GM19351 (cell line): Measurements from ENCODE around the gene TSPEAR.

Experiments used
- ATAC-seq: cut with Tn5 transposase; IDR thresholded peaks from one replicate; pipeline ENCODE4 v1.9.1; 2021; ENCODE audit warnings: mild to moderate bottlenecking, moderate library complexity; ENCODE audit not compliant: unreplicated experiment

TSPEAR gene

DNA sequence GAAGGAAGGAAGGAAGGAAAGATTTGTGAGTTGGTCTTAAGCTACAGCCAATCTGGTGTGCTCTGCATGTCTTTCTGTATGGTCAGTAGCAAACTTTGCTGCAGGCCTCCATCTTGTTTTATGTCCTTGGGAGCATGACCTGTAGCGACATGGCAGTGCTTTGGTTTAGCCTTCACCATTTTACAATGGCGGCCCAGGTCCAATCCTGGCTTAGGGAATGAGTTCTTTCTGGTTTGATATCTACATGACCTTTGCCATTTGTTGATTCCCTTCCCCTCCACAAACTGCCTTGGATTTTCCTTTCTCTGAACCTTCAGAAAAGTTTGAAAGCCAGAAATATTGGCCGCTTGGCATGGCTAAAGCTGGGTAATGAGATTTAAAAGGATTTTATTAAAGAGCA lies 30.5 kb upstream of the TSPEAR start:
- ATAC-seq, result no peak

DNA sequence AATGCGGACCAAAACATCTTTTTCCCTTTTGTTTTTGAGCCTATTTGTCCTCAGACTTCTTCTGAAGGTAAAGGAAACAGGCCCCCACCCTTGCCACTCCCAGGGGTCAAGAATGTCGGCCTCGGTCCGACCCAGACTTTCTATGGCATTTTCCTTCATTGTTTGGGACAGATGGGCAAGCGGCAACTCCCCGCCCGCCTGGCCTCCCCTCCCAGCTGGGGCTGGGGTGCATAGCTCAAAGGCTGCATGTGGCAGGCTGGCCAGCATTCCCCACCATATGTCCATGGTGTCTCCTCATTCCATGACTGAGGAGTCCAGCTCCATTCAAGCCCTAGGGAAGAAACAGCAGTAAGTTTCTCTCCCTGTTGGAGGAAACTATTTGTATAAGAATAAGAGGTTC lies 29.4 kb upstream of the TSPEAR start:
- no peak for ATAC-seq

DNA sequence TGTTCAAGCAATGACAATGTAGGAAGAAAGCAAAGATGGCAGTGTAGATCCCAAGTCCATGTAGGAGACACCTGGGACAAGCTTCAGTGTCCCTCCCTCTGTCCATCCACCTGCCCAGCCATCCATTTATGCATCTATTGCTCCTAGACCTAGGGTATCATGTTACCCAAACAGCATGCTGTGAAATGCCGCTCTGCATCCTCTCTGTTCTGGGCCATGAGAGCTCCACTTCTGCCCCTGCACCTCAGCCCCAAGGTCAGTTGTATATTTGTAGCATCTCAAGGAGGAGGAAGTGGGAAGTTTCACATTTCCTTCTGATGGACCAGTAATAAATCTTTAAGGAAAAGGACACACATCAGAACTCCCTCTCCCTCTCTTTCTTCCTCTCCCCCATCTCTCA lies 27.9 kb upstream of the TSPEAR start:
- no peak for ATAC-seq

DNA sequence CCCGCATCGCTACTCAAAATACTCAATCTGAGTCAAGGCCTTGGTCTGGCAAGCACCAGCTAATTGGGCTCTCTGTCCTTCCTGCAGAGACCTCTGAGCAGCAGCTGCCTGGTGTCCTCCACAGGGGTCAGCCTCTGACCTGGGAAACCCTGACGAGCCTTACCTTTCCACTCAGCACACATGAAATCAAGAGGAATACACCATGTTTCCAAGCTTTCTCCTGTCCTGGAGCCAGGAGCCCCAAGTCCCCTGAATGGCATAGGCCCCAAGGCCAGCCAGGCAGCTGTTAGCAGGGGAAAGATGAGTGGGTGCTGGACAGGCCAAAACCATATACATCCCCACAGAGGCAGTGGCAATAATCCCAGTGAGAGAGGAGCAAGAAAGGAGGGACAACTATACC lies 27.2 kb upstream of the TSPEAR start:
- ATAC-seq, result no peak

DNA sequence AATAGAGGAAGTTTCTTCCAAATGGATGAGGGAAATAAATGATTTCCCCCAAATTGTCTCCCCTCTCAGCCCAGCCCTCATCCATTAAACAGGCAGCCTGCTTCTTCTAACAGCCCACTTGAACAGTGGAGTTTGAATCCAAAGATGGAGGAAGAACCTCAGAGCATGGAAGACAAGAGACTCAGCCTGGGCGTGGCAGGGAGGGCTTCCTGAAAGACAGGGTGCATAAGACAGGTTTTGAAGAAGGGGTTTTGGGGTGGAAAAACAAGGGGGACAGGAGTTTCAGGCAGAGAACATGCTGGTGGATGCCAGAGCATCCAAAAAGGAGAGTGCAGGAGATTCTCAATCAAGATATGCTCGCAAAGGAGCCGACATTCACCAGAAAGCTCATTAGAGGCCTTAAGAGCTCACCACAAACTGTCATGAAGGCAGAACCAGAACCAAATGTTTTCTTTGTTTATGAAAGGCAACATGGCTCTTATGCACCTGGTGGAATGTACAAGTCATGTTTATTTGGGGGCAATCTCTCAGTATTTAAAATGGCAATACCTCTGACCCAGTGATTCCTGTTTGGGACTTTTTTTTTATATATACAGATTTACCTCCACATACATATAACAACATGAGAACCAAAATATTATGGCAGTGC lies 26.5 kb upstream of the TSPEAR start:
- ATAC-seq, result no peak

DNA sequence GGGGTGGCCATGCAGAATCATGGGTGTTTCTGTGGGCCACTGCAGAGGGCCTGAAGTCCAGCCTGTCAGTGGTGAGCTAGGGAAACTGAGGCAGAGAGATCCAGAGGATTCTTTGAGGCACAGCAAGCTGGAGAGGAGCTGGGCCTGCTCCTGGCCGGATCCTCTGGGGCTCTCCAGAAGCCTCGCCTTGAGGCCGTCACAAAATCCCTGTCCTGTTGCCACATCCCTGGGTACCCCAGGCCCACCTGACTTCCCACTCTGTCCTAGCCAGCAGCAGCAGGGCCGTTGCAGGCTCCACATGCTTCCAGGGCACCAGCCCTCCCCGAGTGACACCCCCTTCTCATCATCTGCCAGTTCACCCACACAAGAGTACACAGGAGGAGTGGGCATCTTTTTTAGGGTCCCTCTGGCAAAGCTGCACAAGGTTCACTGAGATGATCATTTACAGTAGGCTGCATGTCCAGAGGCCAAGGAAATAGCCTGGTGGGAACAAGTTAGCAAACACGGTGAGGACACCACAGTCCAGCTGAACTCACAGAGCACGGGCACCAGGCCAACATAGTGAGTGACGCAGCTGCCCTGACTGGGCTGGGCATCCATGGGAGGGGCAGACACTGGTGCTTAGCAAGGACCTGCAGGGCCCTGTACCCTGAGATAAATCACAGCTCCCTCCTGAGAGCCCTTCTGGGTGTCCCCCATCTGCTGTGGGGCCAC lies 25.1 kb upstream of the TSPEAR start:
- no peak for ATAC-seq

DNA sequence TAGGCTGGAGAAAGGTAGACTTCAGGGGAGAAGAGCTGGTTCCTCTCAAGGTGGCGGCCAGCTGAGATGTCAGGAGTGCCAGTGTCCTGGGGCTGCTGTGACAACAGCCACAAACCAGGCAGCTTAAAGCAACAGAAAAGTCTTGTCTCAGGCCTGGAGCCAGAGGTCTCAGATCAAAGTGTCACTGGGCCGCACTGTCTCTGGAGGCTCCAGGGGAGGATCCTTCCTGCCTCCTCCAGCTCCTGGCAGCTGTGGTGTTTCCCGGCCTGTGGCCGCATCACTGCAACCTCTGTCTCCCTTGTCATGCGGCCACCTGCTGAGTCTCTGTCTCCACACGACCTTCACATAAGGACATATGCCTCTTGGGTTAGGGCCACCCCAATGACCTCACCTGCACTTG lies 24.4 kb upstream of the TSPEAR start:
- no peak for ATAC-seq

DNA sequence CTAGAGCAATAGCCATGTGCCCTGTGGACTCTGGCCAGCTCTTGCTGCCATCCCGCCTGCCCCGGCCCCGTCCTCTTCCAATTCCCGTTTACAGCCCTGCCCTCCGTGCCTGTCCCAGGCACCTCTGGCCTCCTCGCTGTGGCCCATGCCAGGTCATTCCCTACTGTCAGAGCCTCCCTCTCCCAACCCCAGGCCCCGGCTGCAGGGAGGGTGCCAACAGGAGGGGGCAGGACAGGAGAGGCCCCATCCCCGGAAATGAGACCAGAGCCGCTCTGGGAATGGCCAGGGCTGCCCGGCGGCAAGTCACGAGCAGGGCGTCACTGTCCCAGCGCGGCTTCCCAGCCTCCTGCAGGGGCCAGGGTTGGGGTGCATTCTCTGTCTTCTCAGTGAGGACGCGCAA lies 23.5 kb upstream of the TSPEAR start:
- ATAC-seq, result no peak

DNA sequence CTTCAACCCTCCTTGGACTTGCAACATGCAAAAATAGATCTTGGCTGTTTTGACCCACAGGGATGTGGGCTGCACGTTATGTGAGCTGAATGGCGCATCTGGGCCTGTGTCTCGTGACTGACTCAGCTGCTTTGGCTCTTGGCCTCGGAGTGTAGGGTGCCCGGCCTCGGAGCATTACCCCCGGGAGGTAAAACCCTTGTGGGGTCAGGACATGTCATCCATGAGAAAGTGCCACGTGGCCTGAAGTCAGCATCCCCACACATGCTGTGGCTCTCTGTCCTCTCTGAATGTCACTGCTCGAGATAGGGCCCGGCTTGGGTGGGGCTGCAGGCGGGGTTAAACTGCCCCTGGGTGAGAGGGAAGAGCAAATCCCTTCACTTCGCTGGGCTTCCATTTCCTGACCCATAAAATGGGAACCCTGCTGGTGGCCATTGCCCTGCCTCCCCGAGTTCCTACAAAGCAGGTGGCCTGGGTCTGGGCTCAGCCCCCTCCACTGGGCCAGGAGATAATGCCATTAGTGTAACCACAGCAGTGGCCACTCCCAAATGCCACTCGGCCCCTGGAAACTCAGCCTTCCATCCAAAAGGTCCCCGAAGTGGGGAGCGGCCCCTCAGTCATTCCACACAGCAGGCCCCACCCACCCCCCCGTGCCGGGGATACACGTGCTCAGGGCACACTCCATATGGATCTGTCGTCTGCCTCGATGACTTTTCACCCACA lies 22.8 kb upstream of the TSPEAR start:
- ATAC-seq, result no peak

DNA sequence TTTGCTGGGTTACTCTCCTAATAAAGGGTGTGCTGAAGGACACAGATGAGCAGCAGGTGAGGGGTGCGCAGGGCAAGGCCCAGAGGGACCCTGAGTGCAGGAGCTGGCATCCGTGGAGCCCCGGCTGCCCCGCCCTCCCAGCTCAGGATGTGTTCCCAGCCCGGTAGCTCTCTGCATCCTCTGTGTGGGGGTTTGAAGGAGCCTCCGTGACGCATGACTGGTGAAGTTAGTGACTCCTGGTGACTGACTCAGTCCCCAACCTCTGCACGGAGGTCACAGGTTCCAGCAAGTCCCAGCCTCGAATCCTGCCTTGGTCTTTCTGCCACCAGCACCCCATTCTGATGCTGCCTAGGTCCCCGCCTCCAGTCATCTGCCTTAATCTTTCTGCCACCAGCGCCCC lies 21.6 kb upstream of the TSPEAR start:
- no peak for ATAC-seq

DNA sequence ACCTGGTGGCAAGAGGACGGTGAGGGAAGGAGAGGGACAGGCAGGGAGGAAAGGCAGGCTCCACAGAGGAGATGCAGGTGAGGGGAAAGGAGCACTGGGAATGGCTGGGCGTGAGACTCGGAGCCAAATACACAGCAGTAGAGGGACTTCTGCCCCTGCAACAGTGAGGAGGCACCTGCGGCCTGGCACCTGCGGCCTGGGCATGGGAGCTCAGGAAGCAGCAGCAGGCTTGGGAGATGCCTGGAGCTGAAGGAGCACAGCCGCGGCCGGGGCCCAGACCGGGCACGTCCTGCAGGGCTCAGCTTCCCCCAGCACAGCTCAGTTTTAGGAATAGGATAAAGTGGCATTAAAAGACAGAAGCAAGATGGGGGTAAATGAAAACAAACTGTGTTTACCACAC lies 20.9 kb upstream of the TSPEAR start:
- ATAC-seq, result no peak

DNA sequence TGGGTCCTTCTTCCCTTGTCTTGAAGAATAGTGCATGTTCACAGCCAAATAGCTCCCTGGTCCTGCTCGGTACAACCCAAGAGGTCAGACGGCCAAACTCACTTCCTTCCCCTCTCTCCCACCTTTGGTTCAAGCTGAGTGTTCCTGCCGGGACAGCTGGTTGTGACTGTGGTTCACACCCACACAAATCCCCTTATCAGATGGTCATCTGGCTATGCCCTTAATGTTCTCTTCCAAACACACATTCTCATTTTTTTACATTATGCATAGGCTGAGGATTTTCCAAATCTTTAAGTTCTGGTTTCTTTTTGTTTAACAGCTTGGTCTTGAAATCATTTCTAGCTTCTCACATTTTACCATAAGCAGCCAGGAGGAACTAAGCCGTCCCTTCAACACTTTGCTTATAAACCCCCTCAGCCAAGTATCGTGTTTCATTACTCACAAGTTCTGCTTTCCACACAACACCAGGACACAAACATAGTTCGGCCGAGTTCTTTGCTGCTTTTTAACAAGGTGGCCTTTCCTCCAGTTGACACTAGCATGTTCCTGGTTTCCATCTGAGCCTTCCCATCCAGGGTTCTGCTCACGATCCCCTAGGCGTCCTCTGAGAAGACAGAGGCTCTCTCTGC lies 19.7 kb upstream of the TSPEAR start:
- ATAC-seq, result no peak

DNA sequence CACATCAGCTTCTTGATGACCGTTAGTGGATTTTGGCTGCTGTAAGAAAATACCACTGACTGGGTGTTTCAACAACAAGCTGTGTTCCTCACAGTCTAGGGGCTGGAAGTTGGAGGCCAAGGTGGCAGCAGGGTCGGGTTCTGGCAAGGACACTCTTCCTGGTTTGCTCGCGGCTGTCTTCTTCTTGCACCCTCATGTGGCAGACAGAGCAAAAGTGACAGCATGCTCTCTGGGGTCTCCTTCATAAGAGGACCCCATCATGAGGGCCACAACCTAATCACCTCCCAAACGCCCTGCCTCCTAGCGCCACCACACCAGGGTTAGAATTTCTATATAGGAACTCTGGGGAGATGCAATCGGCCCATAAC lies 18.6 kb upstream of the TSPEAR start:
- ATAC-seq, result no peak

DNA sequence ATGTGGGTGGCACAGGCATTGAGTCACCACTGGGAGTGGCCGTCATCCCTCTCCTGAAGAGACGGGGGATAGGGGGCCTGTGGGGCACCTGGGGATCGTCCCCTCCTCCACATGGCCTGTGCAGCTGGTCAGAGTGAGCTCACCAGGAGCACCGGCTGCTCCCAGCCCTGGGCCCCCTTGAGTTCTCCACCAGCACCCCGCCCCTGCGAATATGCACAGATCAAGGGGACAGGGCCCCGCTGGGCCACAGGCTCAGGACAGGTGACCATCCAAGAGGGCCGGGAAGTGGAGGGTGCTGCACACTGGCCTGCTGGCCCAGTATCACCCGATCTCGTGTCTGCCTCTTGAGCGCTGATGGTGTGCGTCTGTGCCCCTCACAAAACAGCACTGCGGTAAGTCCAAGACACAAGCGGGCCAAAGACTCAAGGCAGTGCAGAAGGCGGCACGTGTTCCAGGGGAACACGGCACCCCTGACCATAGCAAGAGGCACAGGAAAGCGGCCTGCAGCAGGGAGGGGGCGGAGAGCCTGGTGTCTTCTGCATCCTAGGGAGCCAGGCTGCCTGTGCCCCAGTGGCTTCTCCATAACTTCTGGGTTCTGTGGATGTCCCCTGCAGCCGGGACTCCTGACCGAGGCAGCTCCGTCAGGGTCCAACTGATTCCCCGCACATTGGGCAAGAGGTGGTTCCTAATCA lies 18.1 kb upstream of the TSPEAR start:
- no peak for ATAC-seq

DNA sequence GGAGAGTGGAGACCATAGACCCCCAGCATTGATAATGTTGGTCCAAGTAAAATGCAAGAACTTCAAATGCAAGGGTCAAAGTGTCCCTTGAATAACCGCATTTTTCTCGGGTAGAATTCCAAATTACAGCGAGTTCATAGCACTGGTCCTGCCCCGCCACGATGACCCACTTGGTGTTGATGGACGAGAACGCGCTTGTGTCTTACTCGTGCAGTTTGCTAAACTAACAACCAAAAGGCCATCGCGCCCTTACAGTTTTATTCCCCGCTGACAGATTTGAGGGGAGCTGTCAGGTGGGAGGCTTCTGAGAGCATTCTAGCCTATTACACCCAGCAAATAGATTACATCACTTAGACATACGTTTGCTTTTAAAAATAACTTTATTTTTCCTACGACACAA lies 17.3 kb upstream of the TSPEAR start:
- ATAC-seq, result no peak

DNA sequence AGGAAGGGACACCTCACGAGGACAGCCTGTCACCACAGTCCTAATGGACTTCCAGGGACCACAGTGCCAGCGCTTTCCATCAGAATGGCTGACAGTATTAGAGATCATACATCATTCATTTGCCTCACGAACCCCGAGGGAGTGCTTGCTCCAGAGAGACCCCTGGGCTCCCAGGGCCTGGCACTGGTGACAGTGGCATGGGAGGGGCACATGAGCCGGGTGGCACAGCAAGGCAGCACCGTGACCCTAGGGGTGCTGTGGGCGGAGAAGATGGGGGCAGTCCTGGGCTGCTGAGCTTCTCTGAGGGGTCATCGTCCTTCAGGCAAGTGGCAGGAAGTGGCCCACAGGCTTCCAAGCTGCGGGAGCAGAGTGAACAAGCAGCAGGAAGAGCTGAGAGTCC lies 16.4 kb upstream of the TSPEAR start:
- no peak for ATAC-seq

DNA sequence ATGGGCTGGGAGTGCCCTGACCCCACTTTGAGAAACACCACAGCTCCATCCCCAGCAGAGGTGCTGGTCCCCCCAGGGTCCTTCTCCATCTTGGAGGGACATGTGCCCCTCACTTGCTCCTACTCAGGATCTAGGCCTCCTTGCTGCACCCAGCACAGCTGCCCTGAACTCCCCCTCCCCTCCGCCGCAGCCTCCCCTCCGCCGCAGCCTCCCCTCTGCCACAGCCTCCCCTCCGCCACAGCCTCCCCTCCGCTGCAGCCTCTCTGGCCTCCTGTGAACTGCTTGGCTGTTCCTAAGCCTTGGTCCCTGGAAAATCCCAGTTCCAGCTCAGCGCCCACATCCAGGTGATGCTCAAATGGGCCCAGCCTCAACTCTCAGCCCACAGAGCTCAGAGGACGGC lies 15.9 kb upstream of the TSPEAR start:
- ATAC-seq, result no peak

DNA sequence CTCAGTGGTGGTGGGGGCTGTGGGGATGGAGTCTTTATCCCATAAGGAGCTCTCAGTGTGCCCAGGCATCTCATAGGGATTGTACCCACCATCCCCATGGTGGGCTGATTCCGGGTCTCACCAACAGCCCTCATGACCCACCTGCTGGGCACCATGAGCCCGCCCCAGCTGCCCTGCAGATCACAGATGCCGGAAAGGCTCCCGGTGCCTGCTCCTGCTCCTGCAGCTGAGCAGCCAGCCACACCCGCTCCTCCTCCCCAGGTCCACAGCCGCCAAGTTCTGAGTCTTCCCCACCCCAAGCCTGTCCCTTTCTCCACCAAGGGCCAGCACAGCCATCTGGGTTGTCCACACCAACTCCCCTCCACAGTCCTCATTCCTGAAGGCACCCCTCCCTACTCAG lies 15.5 kb upstream of the TSPEAR start:
- ATAC-seq, result no peak

DNA sequence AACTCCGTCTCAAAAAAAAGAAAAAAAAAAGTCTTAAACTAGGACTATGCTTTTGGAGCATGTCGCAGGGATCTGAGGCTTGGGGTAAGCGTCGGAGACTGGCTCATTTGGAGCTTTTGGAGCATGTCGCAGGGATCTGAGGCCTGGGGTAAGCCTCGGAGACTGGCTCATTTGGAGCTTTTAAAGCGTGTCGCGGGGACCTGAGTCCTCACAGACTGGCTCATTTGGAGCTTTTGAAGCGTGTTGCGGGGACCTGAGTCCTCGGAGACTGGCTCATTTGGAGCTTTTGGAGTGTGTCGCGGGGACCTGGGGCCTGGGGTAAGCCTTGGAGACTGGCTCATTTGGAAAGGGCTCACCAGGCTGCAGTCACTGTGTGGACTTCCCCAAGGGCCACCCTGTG lies 13.6 kb upstream of the TSPEAR start:
- ATAC-seq, result no peak

DNA sequence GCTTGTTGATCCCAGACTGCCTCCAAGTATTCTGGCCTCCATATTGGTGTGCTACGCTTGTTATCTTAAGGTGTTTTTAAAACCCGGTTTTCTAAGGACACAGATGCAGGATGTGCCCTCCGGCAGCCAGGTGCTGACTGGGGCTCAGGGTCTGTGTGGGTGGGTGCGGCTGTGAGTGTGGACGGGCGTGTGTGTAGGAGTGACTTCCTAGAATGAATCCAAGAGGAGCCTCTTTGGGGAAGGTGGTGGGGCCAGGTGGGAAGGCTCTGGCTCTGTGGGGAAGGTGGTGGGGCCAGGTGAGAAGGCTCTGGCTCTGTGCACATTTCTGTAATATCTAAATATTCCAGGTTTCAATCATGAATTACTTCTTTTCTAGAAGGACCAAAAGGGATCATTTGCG lies 12.8 kb upstream of the TSPEAR start:
- no peak for ATAC-seq
